NCI-H345 (cell line): ENCODE measurements around the gene SASH3.
"Not testable (repeated sequence)": the region's sequence is repeated elsewhere in the genome, so short reads cannot be mapped to it uniquely, and the experiment has no call there.

Source experiments
- DNase-seq: peaks from one replicate; lab custom pipeline; 2025; lab: John Stamatoyannopoulos, UW

The SASH3 gene

GRCh38 chrX:129779747-129780146, at the start of gene SASH3:
Gene SASH3 (plus strand): TSS chrX:129779949. CDS start chrX:129780098, 149 bp downstream.
- no peak for DNase-seq

- DNase-seq = no peak
Measured at GRCh38 chrX:129731228-129731627, 48.5 kb upstream of the SASH3 start.

- no peak for DNase-seq
Measured at GRCh38 chrX:129732857-129733256, 46.9 kb upstream of the SASH3 start.

- no peak for DNase-seq
Measured at GRCh38 chrX:129733335-129733734, 46.4 kb upstream of the SASH3 start.

GRCh38 chrX:129736491-129736890, 43.3 kb upstream of the SASH3 start:
- no peak for DNase-seq

GRCh38 chrX:129737916-129738315, 41.8 kb upstream of the SASH3 start:
- DNase-seq = no peak

- no peak for DNase-seq
Measured at GRCh38 chrX:129738466-129739308, 41.1 kb upstream of the SASH3 start, which contains the start of gene XPNPEP2. Gene XPNPEP2 (plus strand): TSS chrX:129738979. CDS start chrX:129739214, 235 bp downstream.

GRCh38 chrX:129739578-129739977, 40.2 kb upstream of the SASH3 start:
- DNase-seq = no peak

GRCh38 chrX:129741880-129742758, 37.6 kb upstream of the SASH3 start:
- DNase-seq = no peak

GRCh38 chrX:129742759-129743152, 37.0 kb upstream of the SASH3 start:
- not testable (repeated sequence) for DNase-seq

- DNase-seq = no peak
Measured at GRCh38 chrX:129743821-129744220, 35.9 kb upstream of the SASH3 start.

GRCh38 chrX:129744861-129745321, 34.9 kb upstream of the SASH3 start:
- no peak for DNase-seq

GRCh38 chrX:129746557-129747470, 32.9 kb upstream of the SASH3 start:
- DNase-seq = no peak

GRCh38 chrX:129747533-129747932, 32.2 kb upstream of the SASH3 start:
- DNase-seq = no peak

- DNase-seq = no peak
Measured at GRCh38 chrX:129748305-129748704, 31.4 kb upstream of the SASH3 start.

GRCh38 chrX:129749069-129749468, 30.7 kb upstream of the SASH3 start:
- DNase-seq = no peak

- DNase-seq = no peak
Measured at GRCh38 chrX:129750971-129751370, 28.8 kb upstream of the SASH3 start.

- DNase-seq = no peak
Measured at GRCh38 chrX:129754056-129755024, 25.4 kb upstream of the SASH3 start.

- no peak for DNase-seq
Measured at GRCh38 chrX:129755779-129756650, 23.7 kb upstream of the SASH3 start.
